ENCODE measurements around the gene LRRTM3.

LRRTM3 gene

DNA sequence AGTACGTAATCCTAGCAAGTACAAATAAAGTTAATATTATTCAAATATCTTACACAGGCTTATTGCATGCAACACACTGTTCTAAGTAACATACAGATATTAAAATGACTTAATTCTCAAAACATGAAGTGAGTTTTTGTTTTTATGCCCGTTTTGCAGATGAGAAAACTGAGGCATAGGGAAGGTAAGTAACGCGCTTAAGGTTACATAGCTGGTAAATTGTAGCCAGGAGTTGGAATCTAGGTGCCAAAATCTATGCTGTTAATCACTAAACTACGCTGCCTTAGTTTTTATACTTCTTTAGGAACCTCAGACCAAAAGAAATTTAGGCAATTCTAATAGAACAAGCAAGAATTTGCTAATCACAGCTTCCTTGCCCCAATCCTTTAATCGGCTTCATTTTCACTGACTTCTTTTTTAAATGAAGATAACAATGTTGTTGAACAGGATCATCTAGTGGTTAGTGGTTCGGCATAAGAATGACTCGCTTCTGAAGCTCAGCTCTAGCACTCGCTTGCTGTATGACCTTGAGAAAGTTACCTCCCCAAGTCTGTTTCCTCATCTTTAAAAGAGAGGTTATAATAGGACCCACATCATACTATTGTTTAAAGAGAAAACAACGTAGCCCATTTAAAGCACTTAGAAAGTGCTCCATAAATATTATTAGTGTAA lies 1.0 kb upstream of the LRRTM3 start:
- no peak for DNase-seq (ENCODE audit: low read depth)
- H3K4me3 ChIP-seq (ENCODE audit: control insufficient read depth, low read depth, low read length) = no peak overlapping the region
- TF ChIP-seq CTCF (IDR thresholded peaks at IDR 0.05; ENCODE audit: control insufficient read depth, insufficient read depth, low read depth, low read length, missing control alignments) = no peak

DNA sequence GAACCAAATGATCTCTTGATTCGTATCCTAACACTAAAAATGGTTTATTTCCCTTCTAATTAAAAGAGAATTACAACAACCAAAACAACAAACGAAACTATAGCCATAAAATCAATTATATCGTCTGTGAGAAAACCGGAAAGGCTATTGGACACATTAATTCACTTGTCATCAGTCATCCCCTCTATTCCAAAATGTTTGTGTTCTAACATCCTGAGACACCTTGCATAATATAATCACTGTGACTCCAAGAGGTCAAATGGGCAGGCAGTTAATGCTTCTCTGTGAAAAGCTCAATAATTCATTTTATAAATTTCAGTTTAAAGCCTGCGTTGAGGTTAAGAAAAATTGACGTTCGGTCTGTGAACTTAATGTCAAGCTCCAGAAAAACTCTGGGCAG lies 463 bp upstream of the LRRTM3 start:
- no peak for TF ChIP-seq CTCF (IDR thresholded peaks at IDR 0.05; ENCODE audit: control insufficient read depth, insufficient read depth, low read depth, low read length, missing control alignments)
- H3K4me3 ChIP-seq (ENCODE audit: control insufficient read depth, low read depth, low read length) = no peak overlapping the region
- no peak for DNase-seq (ENCODE audit: low read depth)

- TF ChIP-seq CTCF (IDR thresholded peaks at IDR 0.05; ENCODE audit: control insufficient read depth, insufficient read depth, low read depth, low read length, missing control alignments) = no peak
- DNase-seq (ENCODE audit: low read depth) = no peak
- H3K4me3 ChIP-seq (ENCODE audit: control insufficient read depth, low read depth, low read length) = no peak overlapping the region
These were observed 1.0 kb downstream of the LRRTM3 start for GRCh38 chr10:66926841-66927240.

GRCh38 chr10:66927251-66927935 lies 1.6 kb downstream of the LRRTM3 start:
- H3K4me3 ChIP-seq (ENCODE audit: control insufficient read depth, low read depth, low read length) = no peak overlapping the region
- DNase-seq (ENCODE audit: low read depth) = no peak
- no peak for TF ChIP-seq CTCF (IDR thresholded peaks at IDR 0.05; ENCODE audit: control insufficient read depth, insufficient read depth, low read depth, low read length, missing control alignments)

DNA sequence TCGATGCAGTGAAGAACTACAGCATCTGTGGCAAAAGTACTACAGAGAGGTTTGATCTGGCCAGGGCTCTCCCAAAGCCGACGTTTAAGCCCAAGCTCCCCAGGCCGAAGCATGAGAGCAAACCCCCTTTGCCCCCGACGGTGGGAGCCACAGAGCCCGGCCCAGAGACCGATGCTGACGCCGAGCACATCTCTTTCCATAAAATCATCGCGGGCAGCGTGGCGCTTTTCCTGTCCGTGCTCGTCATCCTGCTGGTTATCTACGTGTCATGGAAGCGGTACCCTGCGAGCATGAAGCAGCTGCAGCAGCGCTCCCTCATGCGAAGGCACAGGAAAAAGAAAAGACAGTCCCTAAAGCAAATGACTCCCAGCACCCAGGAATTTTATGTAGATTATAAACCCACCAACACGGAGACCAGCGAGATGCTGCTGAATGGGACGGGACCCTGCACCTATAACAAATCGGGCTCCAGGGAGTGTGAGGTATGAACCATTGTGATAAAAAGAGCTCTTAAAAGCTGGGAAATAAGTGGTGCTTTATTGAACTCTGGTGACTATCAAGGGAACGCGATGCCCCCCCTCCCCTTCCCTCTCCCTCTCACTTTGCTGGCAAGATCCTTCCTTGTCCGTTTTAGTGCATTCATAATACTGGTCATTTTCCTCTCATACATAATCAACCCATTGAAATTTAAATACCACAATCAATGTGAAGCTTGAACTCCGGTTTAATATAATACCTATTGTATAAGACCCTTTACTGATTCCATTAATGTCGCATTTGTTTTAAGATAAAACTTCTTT lies 2.3 kb downstream of the LRRTM3 start:
- no peak for TF ChIP-seq CTCF (IDR thresholded peaks at IDR 0.05; ENCODE audit: control insufficient read depth, insufficient read depth, low read depth, low read length, missing control alignments)
- DNase-seq (ENCODE audit: low read depth) = no peak
- H3K4me3 ChIP-seq (ENCODE audit: control insufficient read depth, low read depth, low read length) = no peak overlapping the region

GRCh38 chr10:66928776-66929175 lies 2.9 kb downstream of the LRRTM3 start:
- H3K4me3 ChIP-seq (ENCODE audit: control insufficient read depth, low read depth, low read length) = no peak overlapping the region
- no peak for TF ChIP-seq CTCF (IDR thresholded peaks at IDR 0.05; ENCODE audit: control insufficient read depth, insufficient read depth, low read depth, low read length, missing control alignments)
- DNase-seq (ENCODE audit: low read depth) = no peak
